VCaP (cell line): ENCODE measurements around the gene DPF1.

Experiments used
- H3K27ac ChIP-seq: fragments of 450-650 bp; 2 replicates; pipeline ENCODE4 v1.5.1; 2017
- CTCF ChIP-seq: fragments of 450-650 bp; conservative IDR thresholded peaks from 2 replicates; pipeline ENCODE4 v1.5.1; 2017; ENCODE audit warnings: mild to moderate bottlenecking, moderate library complexity

DPF1 gene

GRCh38 chr19:38208571-38208970 lies 15.5 kb downstream of the DPF1 start:
- no peak overlapping the region for H3K27ac ChIP-seq
- no peak for TF ChIP-seq CTCF

- no peak overlapping the region for H3K27ac ChIP-seq
- TF ChIP-seq CTCF: no peak
These were observed 16.5 kb downstream of the DPF1 start for GRCh38 chr19:38207543-38207942.

DNA sequence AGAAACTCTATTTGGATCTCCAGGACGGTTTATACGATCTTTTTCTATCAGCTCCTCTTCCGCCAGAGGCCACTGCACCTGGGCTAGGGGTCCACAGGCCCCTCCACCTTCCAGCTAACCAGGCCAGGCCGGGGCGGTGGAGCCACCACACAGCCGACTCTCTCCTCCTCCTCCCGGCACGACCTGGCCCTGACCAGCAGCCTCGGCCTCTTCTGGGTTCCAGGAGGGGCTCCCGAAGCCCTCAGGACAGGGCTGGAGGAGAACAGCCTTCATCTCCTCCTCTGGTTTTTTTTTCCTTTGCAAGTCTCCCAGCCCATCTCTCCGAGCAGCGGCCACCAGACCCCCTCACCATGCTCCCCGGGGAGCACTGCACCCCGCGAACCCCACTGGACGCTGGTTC lies 17.1 kb downstream of the DPF1 start:
- H3K27ac ChIP-seq: no peak overlapping the region
- TF ChIP-seq CTCF: no peak

DNA sequence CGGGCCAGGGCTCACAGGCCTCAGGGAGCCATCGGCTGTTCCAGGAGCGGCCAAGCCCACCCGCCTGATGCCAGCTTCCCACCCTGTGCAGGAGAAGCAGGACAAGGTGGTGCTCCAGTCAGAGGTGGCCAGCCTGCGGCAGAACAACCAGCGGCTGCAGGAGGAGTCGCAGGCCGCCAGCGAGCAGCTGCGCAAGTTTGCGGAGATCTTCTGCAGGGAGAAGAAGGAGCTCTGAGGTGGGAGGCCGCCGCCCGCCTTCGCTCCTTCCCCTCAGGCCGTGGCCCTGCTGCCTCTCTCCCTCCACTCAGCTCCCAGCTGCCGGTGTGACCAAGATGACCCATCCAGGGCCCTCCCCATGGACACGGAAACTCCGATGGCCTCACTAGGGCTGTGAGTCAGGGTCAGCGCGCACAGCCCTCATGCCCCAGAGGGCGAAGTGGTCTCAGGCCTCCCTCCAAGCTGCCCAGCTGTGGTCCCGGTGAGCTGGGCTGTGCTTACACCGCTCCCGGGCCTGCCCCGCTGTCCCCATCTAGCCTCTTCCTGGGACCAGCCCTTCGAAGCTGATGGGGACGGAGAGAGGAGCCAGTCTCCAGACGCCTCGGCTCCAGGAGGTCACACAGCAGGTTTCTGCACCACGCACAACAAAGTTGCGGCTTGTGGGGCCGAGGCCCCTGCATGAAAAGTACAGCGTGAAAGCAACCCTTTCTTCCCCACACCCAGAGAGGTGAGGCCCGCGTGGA lies 17.8 kb downstream of the DPF1 start:
- no peak for TF ChIP-seq CTCF
- H3K27ac ChIP-seq: no peak overlapping the region

- no peak overlapping the region for H3K27ac ChIP-seq
- no peak for TF ChIP-seq CTCF
These were observed 19.3 kb downstream of the DPF1 start for GRCh38 chr19:38204728-38205127.

DNA sequence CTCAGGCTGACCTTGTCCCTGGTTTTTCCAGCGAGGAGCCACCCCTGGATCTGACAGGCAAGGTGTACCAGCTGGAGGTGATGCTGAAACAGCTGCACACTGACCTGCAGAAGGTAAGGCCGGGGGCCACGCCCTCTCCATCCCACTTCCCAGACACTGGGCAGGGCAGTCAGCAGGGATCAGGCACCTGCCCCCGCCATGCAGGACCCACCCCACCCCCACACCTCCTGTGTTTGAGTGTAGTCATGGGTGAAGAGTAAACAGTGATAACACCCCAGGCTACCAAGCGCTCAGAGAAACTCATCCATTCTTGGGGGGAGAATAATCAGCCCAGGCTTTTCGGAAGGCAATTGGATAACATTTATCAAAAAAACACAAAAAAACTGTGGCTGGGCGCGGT lies 19.9 kb downstream of the DPF1 start:
- no peak overlapping the region for H3K27ac ChIP-seq
- no peak for TF ChIP-seq CTCF

DNA sequence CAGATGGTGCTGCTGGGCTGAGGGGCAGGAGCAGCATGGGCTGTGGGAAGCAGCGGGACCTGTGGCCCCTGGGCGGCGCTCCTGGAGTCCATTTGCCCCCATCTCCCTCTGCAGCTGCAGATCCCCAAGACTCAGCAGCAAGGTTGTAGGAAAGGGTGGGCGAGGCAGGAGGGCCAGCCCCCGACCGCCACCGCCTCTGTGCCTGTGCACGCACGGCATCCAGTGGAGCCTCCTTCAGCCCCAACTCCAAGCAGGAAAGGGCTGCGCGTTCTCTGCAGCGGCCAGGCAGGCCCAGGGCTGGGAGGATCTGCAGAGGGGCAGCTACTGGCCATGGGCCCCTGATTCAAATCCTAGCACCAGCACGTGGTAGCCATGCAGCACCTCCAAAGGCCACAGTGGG lies 20.8 kb downstream of the DPF1 start:
- no peak overlapping the region for H3K27ac ChIP-seq
- TF ChIP-seq CTCF: no peak
